Transverse colon (tissue), 3 donors: Measurements from ENCODE around the gene LEP.

Experiments used
- CTCF ChIP-seq, 5 experiments: fragments of 200-600 bp in 3 of 5; fragments of 450-650 bp in 2 of 5; sonication (generic) in 3 of 5; IDR thresholded peaks; 1 replicate in 2 of 5; 2 replicates in 3 of 5; pipeline ENCODE4 v1.5.1; 2016 to 2017; ENCODE audit warnings: antibody characterized with exemption in 5 of 5, inconsistent platforms in 3 of 5, mild to moderate bottlenecking in 2 of 5, moderate library complexity in 1 of 5
- EP300 ChIP-seq: sonication (generic); formaldehyde crosslinking; IDR thresholded peaks from one replicate; pipeline ENCODE4 v1.6.1; 2017; ENCODE audit warnings: antibody characterized with exemption, low read depth
- POLR2A ChIP-seq: fragments of 450-650 bp; IDR thresholded peaks from one replicate; pipeline ENCODE4 v1.6.1; 2016; ENCODE audit warnings: antibody characterized with exemption, mild to moderate bottlenecking, moderate library complexity

- TF ChIP-seq CTCF (IDR thresholded peaks at IDR 0.05) = no peak
- TF ChIP-seq POLR2A = no peak
- TF ChIP-seq EP300 = no peak
These were observed 24.8 kb downstream of the LEP start for GRCh38 chr7:128265906-128266300.
